Epidermal melanocyte (primary cell): ENCODE measurements around the gene PANK4.
"Not testable (repeated sequence)": the region's sequence is repeated elsewhere in the genome, so short reads cannot be mapped to it uniquely, and the experiment has no call there.

Source experiments
- DNase-seq: peaks from one replicate; pipeline ENCODE4 v3.0.0; 2011; ENCODE audit warnings: low spot score; ENCODE audit not compliant: insufficient read length

Gene PANK4

GRCh38 chr1:2525920-2526823, at the start of gene PANK4:
PANK4 (minus strand) TSS chr1:2526596; CDS start chr1:2526587, 9 bp downstream.
- peak; percentile 99 for DNase-seq

DNA sequence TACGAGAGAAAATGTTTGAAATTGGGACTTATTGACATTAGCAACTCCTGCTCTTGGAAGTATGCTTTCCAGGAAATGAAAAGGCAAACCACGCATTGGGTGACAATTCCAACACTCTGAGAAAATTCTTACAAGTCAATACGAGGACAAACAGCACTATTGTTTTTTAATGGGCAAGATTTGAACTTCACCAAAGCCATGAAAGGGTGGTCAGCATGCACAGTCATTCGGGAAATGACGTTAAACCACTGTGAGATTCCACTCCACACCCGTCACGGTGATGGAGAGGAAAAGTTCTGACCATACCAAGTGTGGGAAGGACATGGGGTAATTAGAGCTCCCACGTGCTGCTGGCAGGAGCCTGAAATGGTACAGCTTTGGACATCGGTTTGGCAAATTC, 48.0 kb upstream of the PANK4 start:
- no peak for DNase-seq

DNA sequence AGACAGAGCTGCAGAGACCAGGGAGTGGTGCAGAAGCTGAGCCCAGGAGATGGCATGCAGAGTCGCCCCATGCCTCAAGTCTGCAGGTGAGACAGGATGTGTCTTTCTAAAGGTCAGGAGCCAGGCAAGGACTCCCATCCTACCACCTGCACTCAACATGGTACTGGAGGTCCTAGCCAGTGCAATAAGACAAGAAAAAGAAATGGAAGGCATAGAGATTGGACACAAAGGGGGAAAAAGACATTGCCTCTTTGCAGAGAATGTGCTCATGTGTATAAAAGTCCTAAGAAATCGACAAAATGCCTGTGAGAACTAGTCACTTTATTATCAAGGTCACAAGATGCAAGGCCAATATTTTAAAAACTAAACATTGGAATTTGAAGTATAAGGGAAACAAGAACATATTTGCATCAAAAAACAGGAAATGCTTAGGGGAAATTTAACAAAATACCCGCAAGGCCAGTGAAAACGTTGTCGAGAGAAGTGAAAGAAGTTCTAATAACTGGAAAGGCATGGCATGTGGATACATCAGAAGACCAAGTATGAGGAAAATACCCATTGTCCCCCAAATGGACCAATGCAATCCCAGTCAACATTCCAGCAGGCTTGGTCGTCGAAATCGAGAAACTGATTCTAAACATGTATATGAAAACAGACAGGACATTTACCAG, 47.0 kb upstream of the PANK4 start:
- no peak for DNase-seq

DNA sequence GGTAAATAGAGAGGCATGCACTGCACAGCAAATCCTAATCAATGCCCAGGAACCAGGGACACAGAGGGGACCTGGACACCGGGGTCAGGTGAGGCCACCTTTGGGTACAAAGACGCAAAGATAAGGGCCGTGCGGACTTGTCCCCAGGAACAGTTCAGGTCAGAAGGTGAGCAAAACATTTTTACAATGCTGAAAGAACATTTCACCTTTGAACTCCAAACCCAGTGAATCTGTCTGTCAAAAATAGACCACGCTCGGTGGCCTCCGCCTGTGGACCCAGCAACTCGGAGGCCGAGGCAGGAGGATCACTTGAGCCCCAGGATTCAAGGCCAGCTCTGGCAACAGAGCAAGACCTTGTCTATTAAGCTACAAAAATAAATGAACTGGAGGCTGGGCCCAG, 45.0 kb upstream of the PANK4 start:
- DNase-seq, result no peak

- no peak for DNase-seq
Observed at GRCh38 chr1:2570332-2570731, 43.9 kb upstream of the PANK4 start.

DNA sequence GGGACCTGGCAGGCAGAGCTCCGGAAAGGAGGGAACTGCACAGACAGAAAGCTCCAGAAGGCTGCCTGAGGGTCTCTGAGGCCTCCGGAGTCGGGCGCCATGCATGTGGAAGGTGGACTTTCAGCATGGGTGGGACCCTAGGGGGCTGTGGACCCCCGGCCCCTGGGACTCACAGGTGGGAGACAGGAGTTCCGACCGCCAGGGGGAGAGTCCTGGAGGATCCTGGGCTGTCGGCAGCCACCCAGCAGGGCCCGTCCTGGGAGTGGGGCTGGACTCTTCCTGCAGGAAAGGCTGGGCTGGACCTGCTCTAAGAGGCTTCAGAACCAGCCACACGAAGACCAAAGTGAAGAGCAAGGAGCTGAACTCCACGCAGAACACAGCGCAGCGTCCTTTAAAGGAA, 43.3 kb upstream of the PANK4 start:
- DNase-seq, result not testable (repeated sequence)

GRCh38 chr1:2569060-2569459, 42.7 kb upstream of the PANK4 start:
- DNase-seq, result no peak

- DNase-seq, result not testable (repeated sequence)
Observed at GRCh38 chr1:2568187-2568816, 41.9 kb upstream of the PANK4 start.

GRCh38 chr1:2567083-2567679, 40.8 kb upstream of the PANK4 start:
- DNase-seq, result no peak

DNA sequence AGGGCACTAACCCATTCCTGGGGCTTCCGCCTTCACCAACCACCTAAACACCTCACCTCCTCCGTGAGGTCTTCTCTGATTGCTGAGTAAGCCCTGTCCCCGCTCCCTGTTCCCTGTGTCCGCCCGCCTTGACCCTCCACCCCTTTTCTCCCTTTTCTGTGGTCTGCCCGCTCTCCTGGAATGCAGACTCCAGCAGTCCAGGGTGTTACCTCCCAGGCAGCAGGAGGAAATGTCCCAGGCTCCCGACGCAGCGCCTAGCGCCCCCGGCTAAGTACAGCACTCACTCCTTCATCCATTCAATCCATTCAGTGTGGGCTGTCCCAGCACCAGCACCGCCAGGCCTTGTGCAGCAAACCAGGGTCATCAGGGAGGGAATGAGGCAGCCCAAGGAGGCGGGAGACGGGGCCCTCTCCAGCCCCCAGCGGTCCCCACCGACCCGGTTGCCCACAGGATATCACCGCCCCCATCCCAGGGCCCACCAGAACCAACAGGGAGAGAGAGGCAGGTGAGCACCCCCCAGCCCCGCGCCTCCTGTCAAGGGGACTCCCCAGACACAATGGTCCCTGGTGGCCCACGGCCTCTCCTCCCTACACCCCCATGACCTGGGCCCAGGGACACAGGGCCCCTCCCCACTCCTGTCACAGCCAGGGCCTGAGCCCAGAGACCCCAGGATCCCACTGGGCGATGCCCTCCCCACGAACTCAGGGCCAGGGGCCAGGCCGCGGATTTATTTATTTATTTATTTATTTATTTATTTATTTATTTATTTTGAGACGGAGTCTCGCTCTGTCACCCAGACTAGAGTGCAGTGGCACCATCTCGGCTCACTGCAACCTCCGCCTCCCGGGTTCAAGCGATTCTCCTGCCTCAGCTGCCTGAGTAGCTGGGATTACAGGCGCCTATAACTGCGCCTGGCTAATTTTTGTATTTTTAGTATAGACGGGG, 40.0 kb upstream of the PANK4 start:
- DNase-seq, result no peak

GRCh38 chr1:2564815-2565374, 38.5 kb upstream of the PANK4 start:
- no peak for DNase-seq

GRCh38 chr1:2564006-2564814, 37.8 kb upstream of the PANK4 start:
- DNase-seq, result no peak

DNA sequence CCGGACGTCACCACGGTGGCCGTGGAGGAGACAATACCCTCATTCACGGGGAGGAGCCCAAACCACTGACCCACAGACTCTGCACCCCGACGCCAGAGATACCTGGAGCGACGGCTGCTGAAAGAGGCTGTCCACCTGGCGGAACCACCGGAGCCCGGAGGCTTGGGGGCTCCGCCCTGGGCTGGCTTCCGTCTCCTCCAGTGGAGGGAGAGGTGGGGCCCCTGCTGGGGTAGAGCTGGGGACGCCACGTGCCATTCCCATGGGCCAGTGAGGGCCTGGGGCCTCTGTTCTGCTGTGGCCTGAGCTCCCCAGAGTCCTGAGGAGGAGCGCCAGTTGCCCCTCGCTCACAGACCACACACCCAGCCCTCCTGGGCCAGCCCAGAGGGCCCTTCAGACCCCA, 36.8 kb upstream of the PANK4 start:
- DNase-seq, result no peak

DNA sequence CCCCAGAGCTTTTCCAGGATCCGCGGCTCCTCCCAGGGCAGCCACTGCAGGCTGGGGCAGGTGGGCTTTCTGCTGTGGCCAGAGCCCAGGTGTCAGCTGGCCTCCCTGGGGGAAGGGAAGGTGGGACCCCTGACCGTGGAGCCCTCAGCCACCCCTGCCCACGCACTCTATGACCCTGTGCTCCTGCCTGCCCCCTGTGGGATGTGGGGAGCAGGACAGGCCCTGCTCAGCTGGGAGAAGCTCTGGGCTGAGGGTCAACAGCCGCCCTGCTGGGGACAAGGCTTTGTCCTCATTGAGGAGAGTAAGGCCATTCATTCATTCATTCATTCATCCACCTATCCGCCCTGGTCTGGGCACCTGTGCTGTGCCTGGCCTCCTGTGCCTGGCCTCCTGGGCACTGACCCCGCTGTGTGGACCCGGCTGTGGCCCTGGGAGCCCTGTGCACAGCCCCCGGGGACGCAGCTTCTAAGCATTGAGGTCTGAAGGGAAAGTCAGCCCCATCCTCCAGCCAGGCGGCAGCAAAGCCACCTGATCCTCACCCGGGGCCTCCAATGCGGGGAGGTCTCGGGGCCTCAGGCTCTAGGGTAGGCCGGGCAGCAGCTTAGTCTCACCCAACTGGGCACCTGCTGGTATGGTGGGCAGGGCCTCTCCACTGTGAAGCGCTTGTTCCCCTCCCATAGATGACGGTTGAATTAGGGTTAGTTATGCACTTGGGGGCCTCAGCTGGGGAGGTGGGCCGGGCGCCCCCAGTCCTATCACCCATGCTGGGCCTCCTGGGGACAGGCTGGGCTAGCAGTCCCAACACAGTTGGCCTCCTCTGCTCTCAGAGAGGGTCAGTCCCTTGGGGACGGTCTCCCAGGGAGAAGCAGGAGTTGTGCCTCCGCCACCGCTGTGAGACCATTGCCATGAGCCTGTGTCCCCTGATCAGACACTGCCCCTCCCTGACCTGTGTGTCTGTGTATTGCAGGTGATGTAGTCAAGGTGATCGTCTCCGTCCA, 35.8 kb upstream of the PANK4 start:
- DNase-seq, result no peak

GRCh38 chr1:2561446-2561845, 35.0 kb upstream of the PANK4 start:
- DNase-seq, result no peak

- DNase-seq, result no peak
Observed at GRCh38 chr1:2560299-2561073, 34.1 kb upstream of the PANK4 start.

DNA sequence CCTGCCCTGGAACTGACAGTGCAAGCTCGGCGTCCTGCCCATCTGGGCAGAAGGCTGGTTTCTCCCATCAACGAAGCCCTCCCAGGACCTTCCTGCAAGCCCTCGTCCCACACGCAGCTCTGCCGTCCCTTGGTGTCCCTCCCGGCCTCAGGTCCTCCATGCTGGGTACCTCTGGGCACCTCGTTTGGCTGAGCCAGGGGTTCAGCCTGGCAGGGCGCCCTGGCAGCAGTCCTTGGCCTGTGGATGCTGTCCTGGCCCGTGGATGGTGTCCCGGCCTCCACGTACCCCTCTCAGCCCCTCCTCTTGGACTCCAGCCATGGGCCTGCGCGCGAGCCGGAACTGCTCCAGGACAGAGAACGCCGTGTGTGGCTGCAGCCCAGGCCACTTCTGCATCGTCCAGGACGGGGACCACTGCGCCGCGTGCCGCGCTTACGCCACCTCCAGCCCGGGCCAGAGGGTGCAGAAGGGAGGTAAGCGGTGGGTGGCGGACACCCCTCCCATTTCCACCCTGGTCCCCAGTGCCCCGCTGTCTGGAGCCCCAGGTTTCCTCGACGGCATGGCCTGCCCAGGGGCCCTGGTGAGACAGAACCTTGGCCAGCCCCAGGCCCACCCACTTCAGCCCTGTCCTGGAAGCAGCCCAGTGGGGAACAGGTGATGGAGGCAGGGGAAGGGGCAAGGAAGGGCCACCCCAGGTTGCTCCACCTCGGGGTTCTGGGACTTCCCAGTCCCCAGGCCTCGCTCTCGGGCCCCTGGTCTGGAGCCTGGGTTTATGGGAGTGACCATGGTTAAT, 33.3 kb upstream of the PANK4 start:
- DNase-seq, result no peak
